Esophagus muscularis mucosa (tissue), 4 donors: ENCODE data around the gene WFDC10B. TPM values are rescaled to one million over a fixed set of nuclear protein-coding genes. Genes with fewer than 3 reads are reported as not detected.
"Not testable (repeated sequence)": the region's sequence is repeated elsewhere in the genome, so short reads cannot be mapped to it uniquely, and the experiment has no call there.

Source experiments
- DNase-seq: peaks from one replicate; pipeline ENCODE4 v3.0.0-alpha.2; 2017; ENCODE audit errors: extremely low spot score
- H3K27ac ChIP-seq, 4 donors: fragments of 200-600 bp; sonication (generic); replicated peaks in 1 of 4; 1 replicate in 3 of 4; 2 replicates in 1 of 4; pipeline ENCODE4 v1.5.1; 2016 to 2019; ENCODE audit warnings: mild to moderate bottlenecking in 1 of 4
- H3K27me3 ChIP-seq, 4 donors: fragments of 200-600 bp; sonication (generic); one replicate each; pipeline versions ENCODE4 v1.5.1 to v1.6.0; 2016 to 2019
- H3K36me3 ChIP-seq, 4 donors: fragments of 200-600 bp; sonication (generic); one replicate each; pipeline ENCODE4 v1.5.1; 2016 to 2019
- H3K4me1 ChIP-seq, 4 donors: fragments of 200-600 bp; sonication (generic); one replicate each; pipeline ENCODE4 v1.5.1; 2016 to 2019
- H3K4me3 ChIP-seq, 4 donors: fragments of 200-600 bp; sonication (generic); 1 replicate in 2 of 4; 2 replicates in 2 of 4; pipeline ENCODE4 v1.5.1; 2016 to 2019; ENCODE audit warnings: mild to moderate bottlenecking in 4 of 4, moderate library complexity in 1 of 4
- H3K9me3 ChIP-seq, 4 donors: fragments of 200-600 bp; sonication (generic); 1 replicate in 3 of 4; 2 replicates in 1 of 4; pipeline ENCODE4 v1.5.1; 2016 to 2019
- EP300 ChIP-seq: sonication (generic); formaldehyde crosslinking; IDR thresholded peaks from one replicate; pipeline ENCODE4 v1.6.1; 2017; ENCODE audit warnings: antibody characterized with exemption
- POLR2A ChIP-seq: fragments of 450-650 bp; IDR thresholded peaks from one replicate; pipeline ENCODE4 v1.6.1; 2017; ENCODE audit warnings: antibody characterized with exemption, moderate library complexity, mild to moderate bottlenecking, low read depth
- POLR2AphosphoS5 ChIP-seq, 2 donors: sonication (generic); formaldehyde crosslinking; IDR thresholded peaks; one replicate each; pipeline ENCODE4 v1.6.1; 2017; ENCODE audit warnings: antibody characterized with exemption in 2 of 2
- WGBS: methylation state at CpG from one replicate; pipeline ENCODE4 v1.1.5; 2018; 5-methylcytosine and 5-hydroxymethylcytosine counted together
- intact Hi-C: fragments of 100-400 bp; cut with DNase I; formaldehyde crosslinking; loops from one replicate; pipeline ENCODE4 v1.15.1; 2023
- total RNA-seq, 4 donors: library from RNA; depleted of rRNA; stranded (reverse); fragments of >200 nt; gene quantifications; one replicate each; pipeline versions ENCODE4 v1.1.0 to v1.2.1, GENCODE V29; 2016
- TF ChIP-seq, protein P1 (sequence below), 3 experiments: fragments of 200-600 bp in 2 of 3; fragments of 450-650 bp in 1 of 3; sonication (generic) in 2 of 3; IDR thresholded peaks; one replicate each; pipeline ENCODE4 v1.5.1; 2017 to 2019; ENCODE audit warnings: antibody characterized with exemption in 3 of 3, mild to moderate bottlenecking in 2 of 3, moderate library complexity in 1 of 3

Gene WFDC10B
- total RNA-seq, 4 donors from 2014 or later, result 0.69 TPM; not detected in 3

GRCh38 chr20:45722047-45722446 is 17.2 kb upstream of the WFDC10B start, which contains the start of gene SPINT4:
SPINT4 (plus strand) TSS chr20:45722347; CDS start chr20:45722368, 21 bp downstream.
- no peaks in the 10 kb centered on the region for H3K9me3 ChIP-seq
- H3K4me1 ChIP-seq, result no peaks in the 10 kb centered on the region
- H3K27me3 ChIP-seq, result no peaks in the 10 kb centered on the region
- 100% methylated on average over 1 of the region's 1 CpG for WGBS
- intact Hi-C loops, result no loop called here
- H3K36me3 ChIP-seq, result no peaks in the 10 kb centered on the region
- TF ChIP-seq, protein P1, sequence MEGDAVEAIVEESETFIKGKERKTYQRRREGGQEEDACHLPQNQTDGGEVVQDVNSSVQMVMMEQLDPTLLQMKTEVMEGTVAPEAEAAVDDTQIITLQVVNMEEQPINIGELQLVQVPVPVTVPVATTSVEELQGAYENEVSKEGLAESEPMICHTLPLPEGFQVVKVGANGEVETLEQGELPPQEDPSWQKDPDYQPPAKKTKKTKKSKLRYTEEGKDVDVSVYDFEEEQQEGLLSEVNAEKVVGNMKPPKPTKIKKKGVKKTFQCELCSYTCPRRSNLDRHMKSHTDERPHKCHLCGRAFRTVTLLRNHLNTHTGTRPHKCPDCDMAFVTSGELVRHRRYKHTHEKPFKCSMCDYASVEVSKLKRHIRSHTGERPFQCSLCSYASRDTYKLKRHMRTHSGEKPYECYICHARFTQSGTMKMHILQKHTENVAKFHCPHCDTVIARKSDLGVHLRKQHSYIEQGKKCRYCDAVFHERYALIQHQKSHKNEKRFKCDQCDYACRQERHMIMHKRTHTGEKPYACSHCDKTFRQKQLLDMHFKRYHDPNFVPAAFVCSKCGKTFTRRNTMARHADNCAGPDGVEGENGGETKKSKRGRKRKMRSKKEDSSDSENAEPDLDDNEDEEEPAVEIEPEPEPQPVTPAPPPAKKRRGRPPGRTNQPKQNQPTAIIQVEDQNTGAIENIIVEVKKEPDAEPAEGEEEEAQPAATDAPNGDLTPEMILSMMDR (IDR thresholded peaks at IDR 0.05), result no peak
- TF ChIP-seq EP300 (no peak), POLR2A (no peak), POLR2AphosphoS5 (IDR thresholded peaks at IDR 0.05) (no peak)
- H3K27ac ChIP-seq, result no peak within 1 kb of the TSS
- no peak within 1 kb of the TSS for H3K4me3 ChIP-seq
- no peak for DNase-seq

- DNase-seq, intact Hi-C loops, H3K4me1 ChIP-seq, H3K36me3 ChIP-seq, H3K9me3 ChIP-seq, H3K27ac ChIP-seq, H3K4me3 ChIP-seq: not testable (repeated sequence)
- peaks cover 0 to 11% (median 0%) of the 10 kb centered on the region in 4 donors for H3K27me3 ChIP-seq
Measured at GRCh38 chr20:45716141-45716688, 11.4 kb upstream of the WFDC10B start.

GRCh38 chr20:45701873-45702272 is 2.9 kb downstream of the WFDC10B start, which contains the start of gene WFDC13:
WFDC13 (plus strand) TSS chr20:45702038; CDS start chr20:45702124, 86 bp downstream.
- no peak within 1 kb of the TSS for H3K4me3 ChIP-seq
- no peaks in the 10 kb centered on the region for H3K27me3 ChIP-seq
- no peak within 1 kb of the TSS for H3K27ac ChIP-seq
- H3K36me3 ChIP-seq, result no peaks in the 10 kb centered on the region
- 77% methylated on average over 4 of the region's 4 CpGs for WGBS
- H3K9me3 ChIP-seq, result no peaks in the 10 kb centered on the region
- DNase-seq, result peak; percentile 88
- TF ChIP-seq EP300, result no peak
- no peak for TF ChIP-seq POLR2A
- TF ChIP-seq, protein P1 (IDR thresholded peaks at IDR 0.05), result no peak
- no peak for TF ChIP-seq POLR2AphosphoS5 (IDR thresholded peaks at IDR 0.05)
- H3K4me1 ChIP-seq, result no peaks in the 10 kb centered on the region
- intact Hi-C loops, result no loop called here

- peak; percentile 77 for DNase-seq
- Histone ChIP-seq H3K36me3 (no peaks in the 10 kb centered on the region), H3K4me1 (no peaks in the 10 kb centered on the region), H3K4me3 (no peak overlapping the region), H3K9me3 (no peaks in the 10 kb centered on the region), H3K27ac (no peak overlapping the region), H3K27me3 (no peaks in the 10 kb centered on the region)
- TF ChIP-seq EP300, result no peak
- TF ChIP-seq, protein P1 (IDR thresholded peaks at IDR 0.05), result no peak
- intact Hi-C loops, result no loop called here
- 70% methylated on average over 4 of the region's 4 CpGs for WGBS
Measured at GRCh38 chr20:45701104-45701503, 3.7 kb downstream of the WFDC10B start.

DNA sequence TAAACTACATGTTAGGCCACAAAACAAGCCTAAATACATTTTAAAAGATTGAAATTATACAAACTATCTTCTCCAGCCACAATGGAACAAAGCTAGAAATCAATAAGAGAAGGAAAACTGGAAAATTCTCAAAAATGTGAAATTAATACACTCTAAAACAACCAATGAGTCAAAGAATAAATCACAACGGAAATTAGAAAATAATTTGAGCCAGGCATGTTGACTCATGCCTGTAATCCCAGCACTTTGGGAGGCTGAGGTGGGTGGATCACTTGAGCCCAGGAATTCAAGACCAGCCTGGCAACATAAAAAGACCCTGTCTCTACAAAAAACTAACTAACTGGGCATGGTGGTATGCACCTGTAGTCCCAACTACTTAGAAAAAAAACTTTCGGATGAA is 9.3 kb downstream of the WFDC10B start:
- no peaks in the 10 kb centered on the region for H3K36me3 ChIP-seq
- H3K27me3 ChIP-seq, result no peaks in the 10 kb centered on the region

GRCh38 chr20:45693346-45693745 is 11.5 kb downstream of the WFDC10B start:
- DNase-seq, H3K27me3 ChIP-seq, H3K27ac ChIP-seq, H3K9me3 ChIP-seq, H3K4me3 ChIP-seq, intact Hi-C loops, H3K4me1 ChIP-seq, H3K36me3 ChIP-seq: not testable (repeated sequence)
- 88% methylated on average over 11 of the region's 12 CpGs for WGBS

More for the DNA sequence above, 9.3 kb downstream of the WFDC10B start:
- intact Hi-C loops, result no loop called here
- WGBS, result 83% methylated on average over 2 of the region's 2 CpGs
- DNase-seq, result no peak
- no peaks in the 10 kb centered on the region for H3K4me1 ChIP-seq
- no peak overlapping the region for H3K27ac ChIP-seq
- no peak overlapping the region for H3K4me3 ChIP-seq
- TF ChIP-seq EP300 (no peak), POLR2AphosphoS5 (IDR thresholded peaks at IDR 0.05) (no peak), POLR2A (no peak)
- TF ChIP-seq, protein P1 (IDR thresholded peaks at IDR 0.05), result no peak
- no peaks in the 10 kb centered on the region for H3K9me3 ChIP-seq
